Stimulated activated CD4-positive, alpha-beta T cell treated with anti-CD3 and anti-CD28 coated beads, Interleukin-12 subunit alpha, Interleukin-12 subunit beta, amount 100 ng/mL, for 24 hours (primary cell): ENCODE results near the gene TCF7L1.
A peak's percentile ranks its signal among the peaks of the same experiment; 100 is the strongest.

ENCODE experiments used
- DNase-seq, 2 experiments: peaks; one replicate each; pipeline ENCODE4 v3.0.0-alpha.2; 2020; ENCODE audit warnings: low read depth in 2 of 2

Gene TCF7L1

GRCh38 chr2:85254540-85255300 lies 121.5 kb downstream of the TCF7L1 start:
- no peak for DNase-seq

GRCh38 chr2:85255456-85255812 lies 122.2 kb downstream of the TCF7L1 start:
- no peak for DNase-seq

- no peak for DNase-seq
These were observed 122.8 kb downstream of the TCF7L1 start for GRCh38 chr2:85255813-85256594.

GRCh38 chr2:85257359-85257969 lies 124.3 kb downstream of the TCF7L1 start:
- no peak for DNase-seq

- DNase-seq = no peak
These were observed 124.9 kb downstream of the TCF7L1 start for GRCh38 chr2:85257970-85258605.

- no peak for DNase-seq
These were observed 126.0 kb downstream of the TCF7L1 start for GRCh38 chr2:85259101-85259590.

GRCh38 chr2:85259879-85260278 lies 126.7 kb downstream of the TCF7L1 start:
- no peak for DNase-seq

GRCh38 chr2:85263591-85263990 lies 130.4 kb downstream of the TCF7L1 start:
- no peak for DNase-seq

GRCh38 chr2:85264471-85264870 lies 131.3 kb downstream of the TCF7L1 start:
- no peak for DNase-seq

GRCh38 chr2:85265304-85265703 lies 132.1 kb downstream of the TCF7L1 start:
- DNase-seq = no peak

GRCh38 chr2:85266146-85267041 lies 133.2 kb downstream of the TCF7L1 start:
- DNase-seq = peak; percentile 5 to 73

GRCh38 chr2:85269959-85270358 lies 136.8 kb downstream of the TCF7L1 start:
- DNase-seq = no peak

GRCh38 chr2:85272357-85272756 lies 139.2 kb downstream of the TCF7L1 start:
- no peak for DNase-seq

GRCh38 chr2:85273738-85274731 lies 140.8 kb downstream of the TCF7L1 start:
- no peak for DNase-seq

- no peak for DNase-seq
These were observed 142.9 kb downstream of the TCF7L1 start for GRCh38 chr2:85275984-85276540.

- no peak for DNase-seq
These were observed 143.5 kb downstream of the TCF7L1 start for GRCh38 chr2:85276571-85277118.

- DNase-seq = no peak
These were observed 144.4 kb downstream of the TCF7L1 start for GRCh38 chr2:85277416-85278158.

GRCh38 chr2:85278361-85278760 lies 145.2 kb downstream of the TCF7L1 start:
- DNase-seq = no peak
